Lower leg skin (tissue), 3 donors: ENCODE results near the gene MANEA.

Source experiments
- POLR2A ChIP-seq, 2 donors: fragments of 450-650 bp; IDR thresholded peaks; one replicate each; pipeline ENCODE4 v1.6.1; 2016 to 2017; ENCODE audit warnings: antibody characterized with exemption in 2 of 2, mild to moderate bottlenecking in 1 of 2, moderate library complexity in 1 of 2
- TF ChIP-seq, protein P1 (sequence below), 3 donors: fragments of 450-650 bp; IDR thresholded peaks; one replicate each; pipeline ENCODE4 v1.5.1; 2016; ENCODE audit warnings: antibody characterized with exemption in 3 of 3, mild to moderate bottlenecking in 3 of 3, moderate library complexity in 2 of 3

GRCh38 chr6:95548188-95548786 lies 29.0 kb upstream of the MANEA start:
- TF ChIP-seq, protein P1, sequence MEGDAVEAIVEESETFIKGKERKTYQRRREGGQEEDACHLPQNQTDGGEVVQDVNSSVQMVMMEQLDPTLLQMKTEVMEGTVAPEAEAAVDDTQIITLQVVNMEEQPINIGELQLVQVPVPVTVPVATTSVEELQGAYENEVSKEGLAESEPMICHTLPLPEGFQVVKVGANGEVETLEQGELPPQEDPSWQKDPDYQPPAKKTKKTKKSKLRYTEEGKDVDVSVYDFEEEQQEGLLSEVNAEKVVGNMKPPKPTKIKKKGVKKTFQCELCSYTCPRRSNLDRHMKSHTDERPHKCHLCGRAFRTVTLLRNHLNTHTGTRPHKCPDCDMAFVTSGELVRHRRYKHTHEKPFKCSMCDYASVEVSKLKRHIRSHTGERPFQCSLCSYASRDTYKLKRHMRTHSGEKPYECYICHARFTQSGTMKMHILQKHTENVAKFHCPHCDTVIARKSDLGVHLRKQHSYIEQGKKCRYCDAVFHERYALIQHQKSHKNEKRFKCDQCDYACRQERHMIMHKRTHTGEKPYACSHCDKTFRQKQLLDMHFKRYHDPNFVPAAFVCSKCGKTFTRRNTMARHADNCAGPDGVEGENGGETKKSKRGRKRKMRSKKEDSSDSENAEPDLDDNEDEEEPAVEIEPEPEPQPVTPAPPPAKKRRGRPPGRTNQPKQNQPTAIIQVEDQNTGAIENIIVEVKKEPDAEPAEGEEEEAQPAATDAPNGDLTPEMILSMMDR (IDR thresholded peaks at IDR 0.05), result no peak
- TF ChIP-seq POLR2A (IDR thresholded peaks at IDR 0.05), result no peak
